GM18499 (cell line): ENCODE data around the gene PSME3.
"Not testable (repeated sequence)": the region's sequence is repeated elsewhere in the genome, so short reads cannot be mapped to it uniquely, and the experiment has no call there.

Source experiments
- ATAC-seq: cut with Tn5 transposase; IDR thresholded peaks from one replicate; pipeline ENCODE4 v1.9.1; 2021; ENCODE audit warnings: moderate number of reproducible peaks; ENCODE audit not compliant: insufficient read depth, unreplicated experiment

The PSME3 gene

DNA sequence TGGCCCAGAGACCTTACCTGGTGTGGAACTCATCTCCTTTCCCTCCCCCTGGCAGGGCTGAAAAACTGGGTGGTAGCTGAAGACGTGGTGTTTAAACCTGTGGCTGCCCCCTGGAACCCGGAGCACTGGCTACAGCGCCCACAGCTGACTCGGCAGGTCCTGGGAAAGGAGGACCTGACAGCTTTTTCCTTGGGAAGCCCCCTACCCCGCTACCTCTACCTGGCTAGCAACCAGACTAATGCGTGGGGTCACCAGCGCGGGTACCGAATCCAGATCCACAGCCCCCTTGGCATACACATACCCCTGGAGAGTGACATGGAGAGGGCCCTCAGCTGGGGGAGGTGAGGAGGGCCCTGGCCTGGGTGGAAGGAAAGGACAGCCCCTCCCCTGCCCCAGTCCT is 15.8 kb downstream of the PSME3 start:
- no peak for ATAC-seq

DNA sequence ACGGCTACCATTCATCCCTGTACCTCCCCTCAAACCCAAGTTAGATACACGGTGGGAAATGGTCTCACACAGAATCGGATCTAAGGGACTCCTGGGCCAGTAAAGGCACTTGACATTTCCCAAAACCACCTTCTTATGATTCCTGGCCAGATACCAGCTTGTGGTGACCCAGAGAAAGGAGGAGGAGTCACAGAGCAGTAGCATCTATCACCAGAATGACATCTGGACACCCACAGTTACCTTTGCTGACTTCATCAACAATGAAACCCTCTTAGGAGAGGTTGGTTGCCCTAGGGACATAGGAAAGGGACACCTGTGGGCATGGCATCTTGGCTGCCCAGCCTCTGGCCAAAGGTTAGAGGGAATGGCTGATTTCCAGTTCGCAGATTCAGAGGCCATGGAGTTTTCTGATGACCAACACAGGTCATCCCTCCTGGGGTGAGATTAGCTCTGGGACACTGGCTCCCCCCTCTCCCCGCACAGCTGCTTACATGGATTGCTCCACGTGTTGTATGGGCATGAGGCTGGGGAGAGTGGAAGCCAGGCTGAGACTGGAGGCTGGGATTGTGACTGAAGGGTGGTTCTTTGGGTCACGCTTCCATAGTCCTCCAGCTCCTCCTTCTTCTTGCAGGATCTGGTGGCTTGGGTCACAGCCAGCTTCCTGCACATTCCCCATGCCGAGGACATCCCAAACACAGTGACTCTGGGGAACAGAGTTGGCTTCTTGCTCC is 16.4 kb downstream of the PSME3 start:
- no peak for ATAC-seq

DNA sequence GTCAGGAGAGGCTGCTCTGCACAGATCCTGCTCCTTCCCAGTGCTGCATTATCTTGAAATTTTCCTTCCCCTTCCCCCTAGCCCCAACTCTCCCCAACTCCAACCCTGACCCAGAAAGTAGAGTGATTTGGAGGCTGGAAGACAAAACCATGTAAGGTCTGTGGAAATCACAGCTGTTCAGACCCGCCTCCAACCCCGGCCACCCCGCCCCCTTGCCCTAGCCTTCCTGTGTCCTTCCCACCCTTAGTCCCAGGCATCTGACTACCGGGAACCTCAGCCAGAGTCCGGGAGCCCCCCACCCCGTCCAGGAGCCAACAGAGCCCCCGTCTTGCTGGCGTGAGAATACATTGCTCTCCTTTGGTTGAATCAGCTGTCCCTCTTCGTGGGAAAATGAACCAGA is 17.8 kb downstream of the PSME3 start, which contains the start of gene AOC3:
TSS of gene AOC3 (plus strand) at position 246 of the 400 bp plus-strand sequence. CDS start at position 391, 145 bp downstream.
- ATAC-seq = no peak

DNA sequence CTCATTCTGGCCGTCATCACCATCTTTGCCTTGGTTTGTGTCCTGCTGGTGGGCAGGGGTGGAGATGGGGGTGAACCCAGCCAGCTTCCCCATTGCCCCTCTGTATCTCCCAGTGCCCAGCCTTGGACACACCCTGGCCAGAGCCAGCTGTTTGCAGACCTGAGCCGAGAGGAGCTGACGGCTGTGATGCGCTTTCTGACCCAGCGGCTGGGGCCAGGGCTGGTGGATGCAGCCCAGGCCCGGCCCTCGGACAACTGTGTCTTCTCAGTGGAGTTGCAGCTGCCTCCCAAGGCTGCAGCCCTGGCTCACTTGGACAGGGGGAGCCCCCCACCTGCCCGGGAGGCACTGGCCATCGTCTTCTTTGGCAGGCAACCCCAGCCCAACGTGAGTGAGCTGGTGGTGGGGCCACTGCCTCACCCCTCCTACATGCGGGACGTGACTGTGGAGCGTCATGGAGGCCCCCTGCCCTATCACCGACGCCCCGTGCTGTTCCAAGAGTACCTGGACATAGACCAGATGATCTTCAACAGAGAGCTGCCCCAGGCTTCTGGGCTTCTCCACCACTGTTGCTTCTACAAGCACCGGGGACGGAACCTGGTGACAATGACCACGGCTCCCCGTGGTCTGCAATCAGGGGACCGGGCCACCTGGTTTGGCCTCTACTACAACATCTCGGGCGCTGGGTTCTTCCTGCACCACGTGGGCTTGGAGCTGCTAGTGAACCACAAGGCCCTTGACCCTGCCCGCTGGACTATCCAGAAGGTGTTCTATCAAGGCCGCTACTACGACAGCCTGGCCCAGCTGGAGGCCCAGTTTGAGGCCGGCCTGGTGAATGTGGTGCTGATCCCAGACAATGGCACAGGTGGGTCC is 18.4 kb downstream of the PSME3 start:
- ATAC-seq = not testable (repeated sequence)

DNA sequence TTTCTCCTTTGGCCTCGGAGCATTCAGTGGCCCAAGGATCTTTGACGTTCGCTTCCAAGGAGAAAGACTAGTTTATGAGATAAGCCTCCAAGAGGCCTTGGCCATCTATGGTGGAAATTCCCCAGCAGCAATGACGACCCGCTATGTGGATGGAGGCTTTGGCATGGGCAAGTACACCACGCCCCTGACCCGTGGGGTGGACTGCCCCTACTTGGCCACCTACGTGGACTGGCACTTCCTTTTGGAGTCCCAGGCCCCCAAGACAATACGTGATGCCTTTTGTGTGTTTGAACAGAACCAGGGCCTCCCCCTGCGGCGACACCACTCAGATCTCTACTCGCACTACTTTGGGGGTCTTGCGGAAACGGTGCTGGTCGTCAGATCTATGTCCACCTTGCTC is 19.2 kb downstream of the PSME3 start:
- no peak for ATAC-seq

DNA sequence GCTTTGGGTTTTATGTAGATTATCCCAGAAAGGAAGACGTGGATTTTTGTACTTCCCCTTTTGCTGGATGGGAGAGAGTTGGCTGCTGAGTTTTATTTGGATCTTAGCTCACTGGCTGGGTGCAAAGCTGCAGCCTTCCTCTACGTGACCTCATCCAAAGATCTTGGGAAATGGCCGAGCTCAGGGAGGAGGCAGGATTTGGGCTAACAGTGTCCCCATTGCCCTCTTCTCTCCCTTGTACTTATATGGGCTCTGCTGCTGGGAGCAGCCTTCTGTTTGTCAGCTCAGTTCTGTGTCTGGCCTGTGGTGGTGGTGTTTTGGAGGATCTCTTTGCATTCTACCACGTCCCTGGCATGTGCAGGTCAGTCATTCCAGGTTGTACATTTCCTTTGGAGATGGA is 19.8 kb downstream of the PSME3 start:
- no peak for ATAC-seq

DNA sequence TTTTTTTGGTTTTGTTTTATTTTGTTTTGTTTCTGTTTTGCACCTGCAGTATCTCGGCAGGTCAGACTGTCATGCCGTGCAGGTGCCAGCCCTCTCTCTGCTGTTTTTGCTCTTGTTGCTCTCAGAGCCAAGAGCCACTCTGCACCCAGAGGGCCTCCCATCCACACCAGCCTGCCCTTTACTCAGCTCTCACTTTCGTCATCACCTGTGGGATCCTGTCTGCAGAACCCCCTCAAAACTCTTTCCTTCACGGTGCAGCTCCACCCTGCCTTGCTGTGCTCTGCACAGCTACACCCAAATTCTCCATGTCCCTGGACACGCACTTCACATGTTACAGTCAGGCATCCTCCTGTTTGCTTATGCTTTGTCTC is 20.4 kb downstream of the PSME3 start:
- no peak for ATAC-seq

DNA sequence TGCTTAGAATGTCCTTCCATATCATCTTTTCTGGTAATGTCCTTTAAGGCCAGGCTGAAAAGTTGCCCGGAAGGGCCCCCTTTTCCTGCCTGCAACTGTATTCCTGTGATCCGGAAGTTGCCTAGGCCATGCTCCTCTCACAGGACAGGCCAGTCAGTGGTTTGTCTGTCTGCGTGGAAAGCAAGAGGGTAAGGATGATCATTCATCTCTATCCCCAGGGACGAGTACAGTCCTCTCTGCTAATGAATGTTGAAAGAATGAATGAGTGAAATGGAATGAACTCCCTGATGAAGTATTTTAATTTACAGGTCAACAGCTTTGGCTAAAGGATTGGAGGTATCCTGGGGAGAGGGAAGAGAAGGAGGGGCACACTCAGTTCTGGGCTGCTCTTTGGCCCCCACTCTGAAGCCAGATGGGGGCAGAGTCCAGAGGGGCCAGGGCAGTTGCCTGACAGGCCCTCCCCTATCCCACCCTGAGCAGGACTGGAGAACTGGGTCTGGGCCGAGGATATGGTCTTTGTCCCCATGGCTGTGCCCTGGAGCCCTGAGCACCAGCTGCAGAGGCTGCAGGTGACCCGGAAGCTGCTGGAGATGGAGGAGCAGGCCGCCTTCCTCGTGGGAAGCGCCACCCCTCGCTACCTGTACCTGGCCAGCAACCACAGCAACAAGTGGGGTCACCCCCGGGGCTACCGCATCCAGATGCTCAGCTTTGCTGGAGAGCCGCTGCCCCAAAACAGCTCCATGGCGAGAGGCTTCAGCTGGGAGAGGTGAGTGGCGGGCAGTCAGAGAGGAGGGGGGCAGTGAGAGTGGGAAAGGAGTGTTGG is 21.0 kb downstream of the PSME3 start:
- ATAC-seq = no peak

DNA sequence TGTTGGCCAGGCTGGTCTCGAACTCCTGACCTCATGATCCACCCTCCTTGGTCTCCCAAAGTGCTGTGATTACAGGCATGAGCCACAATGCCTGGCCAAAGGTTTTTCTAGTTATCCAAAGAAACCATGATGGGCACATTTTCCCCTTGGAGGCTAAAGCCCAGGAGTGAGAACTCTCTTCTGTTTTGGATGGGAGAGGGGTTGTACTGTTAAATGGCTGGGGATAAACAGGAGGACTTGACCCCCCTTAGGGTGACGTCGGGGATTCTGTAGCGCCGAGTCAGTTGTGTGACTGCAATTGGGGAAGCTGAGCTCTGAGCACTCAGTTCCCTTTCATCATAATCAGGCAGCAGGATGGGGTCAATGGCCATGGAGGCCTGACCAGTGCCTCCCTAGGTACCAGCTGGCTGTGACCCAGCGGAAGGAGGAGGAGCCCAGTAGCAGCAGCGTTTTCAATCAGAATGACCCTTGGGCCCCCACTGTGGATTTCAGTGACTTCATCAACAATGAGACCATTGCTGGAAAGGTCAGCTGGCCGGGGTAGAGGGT is 21.9 kb downstream of the PSME3 start:
- ATAC-seq = no peak

DNA sequence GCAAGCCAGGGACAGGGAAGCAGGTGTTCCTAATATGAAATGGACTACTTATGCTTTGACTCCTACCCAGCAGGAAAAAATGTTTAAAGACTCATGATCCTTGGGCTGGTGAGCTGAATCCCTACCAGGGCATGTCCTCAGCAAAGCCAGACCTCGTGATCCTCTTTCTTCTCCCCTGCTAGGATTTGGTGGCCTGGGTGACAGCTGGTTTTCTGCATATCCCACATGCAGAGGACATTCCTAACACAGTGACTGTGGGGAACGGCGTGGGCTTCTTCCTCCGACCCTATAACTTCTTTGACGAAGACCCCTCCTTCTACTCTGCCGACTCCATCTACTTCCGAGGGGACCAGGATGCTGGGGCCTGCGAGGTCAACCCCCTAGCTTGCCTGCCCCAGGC is 22.9 kb downstream of the PSME3 start:
- not testable (repeated sequence) for ATAC-seq

DNA sequence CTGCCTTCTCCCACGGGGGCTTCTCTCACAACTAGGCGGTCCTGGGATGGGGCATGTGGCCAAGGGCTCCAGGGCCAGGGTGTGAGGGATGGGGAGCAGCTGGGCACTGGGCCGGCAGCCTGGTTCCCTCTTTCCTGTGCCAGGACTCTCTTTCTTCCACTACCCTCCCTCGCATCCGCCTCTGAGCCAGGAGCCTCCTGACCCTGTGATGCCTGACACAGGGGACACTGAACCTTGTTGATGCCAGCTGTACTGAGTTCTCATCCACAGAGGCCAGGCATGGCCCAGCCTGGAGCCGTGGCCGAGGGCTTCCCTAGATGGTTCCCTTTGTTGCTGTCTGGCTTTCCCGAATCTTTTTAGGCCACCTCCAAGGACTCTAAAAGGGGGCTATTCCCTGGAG is 23.3 kb downstream of the PSME3 start:
- ATAC-seq = not testable (repeated sequence)

DNA sequence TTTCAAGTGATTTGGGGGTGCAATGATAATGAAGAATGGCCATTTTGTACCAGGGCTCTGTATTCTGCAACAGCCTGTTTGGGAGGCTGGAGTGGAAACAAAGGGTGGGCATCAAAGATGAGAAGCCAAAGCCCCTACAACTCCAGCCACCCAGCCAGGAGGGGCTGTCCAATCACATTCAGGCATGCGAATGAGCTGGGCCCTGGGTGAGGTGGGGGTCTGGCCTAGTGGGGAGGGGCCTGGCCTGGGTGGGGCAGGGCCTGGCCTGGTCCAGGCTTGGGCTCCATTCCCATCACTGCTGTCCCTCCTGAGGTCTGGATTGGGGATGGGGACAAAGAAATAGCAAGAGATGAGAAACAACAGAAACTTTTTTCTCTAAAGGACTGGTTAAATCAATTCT is 24.2 kb downstream of the PSME3 start:
- no peak for ATAC-seq

DNA sequence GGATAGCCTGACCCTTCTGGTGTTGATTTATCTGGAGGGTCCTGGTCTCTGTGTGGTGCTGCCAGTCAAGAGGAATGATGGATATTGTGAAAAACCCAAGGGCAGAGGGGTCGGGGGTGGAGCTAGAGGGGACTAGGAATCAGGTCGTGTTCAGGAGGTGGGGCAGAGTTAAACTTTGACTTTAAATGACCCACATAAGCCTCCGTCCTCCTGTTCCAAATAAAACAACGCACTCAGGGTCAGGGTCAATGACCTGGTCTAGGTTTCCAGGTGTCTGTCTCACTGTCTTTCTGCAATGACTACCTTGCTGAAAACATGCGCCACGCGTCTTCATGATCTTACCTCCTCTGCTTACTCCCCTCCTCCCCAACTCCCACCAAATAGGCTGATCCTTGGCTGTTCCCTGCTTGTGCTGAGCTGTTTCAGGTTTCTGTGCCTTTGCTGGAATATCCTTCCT is 32.5 kb downstream of the PSME3 start:
- no peak for ATAC-seq

DNA sequence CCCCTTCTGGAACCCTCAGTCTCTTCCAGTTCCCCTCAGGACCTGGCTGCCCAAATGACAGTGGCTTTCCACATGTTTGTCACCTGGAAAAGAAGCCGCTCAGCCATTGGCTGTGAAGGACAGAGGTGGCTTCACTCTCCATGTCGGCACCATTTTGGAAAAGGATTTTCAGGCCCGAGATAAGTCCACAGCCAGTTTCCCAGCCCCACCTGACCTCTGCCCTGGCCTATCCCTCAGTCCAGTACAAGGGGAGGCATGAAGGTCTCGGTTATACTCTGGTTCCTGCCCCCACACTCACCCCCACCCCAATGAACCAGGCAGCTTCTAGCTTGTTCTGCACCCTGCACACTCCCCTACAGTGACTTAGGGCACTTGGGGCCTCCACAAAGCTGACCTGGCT is 33.0 kb downstream of the PSME3 start:
- no peak for ATAC-seq

DNA sequence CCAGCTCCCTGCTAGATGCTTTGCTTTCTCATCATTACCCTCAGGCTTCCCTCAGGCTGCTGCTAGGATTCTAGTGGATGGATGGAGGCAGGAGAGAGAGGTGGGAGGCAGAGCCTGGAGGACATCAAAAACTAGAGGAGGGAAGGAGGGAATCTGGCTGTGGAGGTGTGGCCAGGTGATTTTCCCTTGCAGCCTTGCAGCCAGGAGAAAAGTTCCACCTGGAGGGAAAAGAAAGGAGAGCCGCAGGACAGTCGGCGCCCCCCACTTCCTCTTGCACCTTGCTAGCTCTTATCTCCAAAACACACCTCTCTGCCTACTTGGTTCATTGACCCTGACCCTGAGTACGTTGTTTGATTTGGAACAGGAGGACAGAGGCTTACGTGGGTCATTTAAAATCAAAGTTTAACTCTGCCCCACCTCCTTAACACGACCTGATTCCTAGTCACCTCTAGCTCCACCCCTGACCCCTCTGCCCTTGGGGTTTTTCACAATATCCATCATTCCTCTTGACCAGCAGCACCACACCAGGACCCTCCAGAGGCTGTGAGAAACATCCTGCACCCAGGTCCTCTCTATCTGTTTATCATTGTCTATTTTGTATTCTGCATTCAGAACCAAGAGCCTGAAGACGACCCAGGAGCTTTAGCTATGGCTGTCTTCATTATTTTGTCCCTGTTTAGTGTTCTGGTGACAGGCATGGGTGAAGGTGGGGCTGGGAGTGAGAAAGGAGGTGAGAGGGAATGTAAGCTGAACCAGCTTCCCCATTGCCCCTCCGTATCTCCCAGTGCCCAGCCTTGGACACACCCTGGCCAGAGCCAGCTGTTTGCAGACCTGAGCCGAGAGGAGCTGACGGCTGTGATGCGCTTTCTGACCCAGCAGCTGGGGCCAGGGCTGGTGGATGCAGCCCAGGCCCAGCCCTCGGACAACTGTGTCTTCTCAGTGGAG is 33.7 kb downstream of the PSME3 start:
- no peak for ATAC-seq

DNA sequence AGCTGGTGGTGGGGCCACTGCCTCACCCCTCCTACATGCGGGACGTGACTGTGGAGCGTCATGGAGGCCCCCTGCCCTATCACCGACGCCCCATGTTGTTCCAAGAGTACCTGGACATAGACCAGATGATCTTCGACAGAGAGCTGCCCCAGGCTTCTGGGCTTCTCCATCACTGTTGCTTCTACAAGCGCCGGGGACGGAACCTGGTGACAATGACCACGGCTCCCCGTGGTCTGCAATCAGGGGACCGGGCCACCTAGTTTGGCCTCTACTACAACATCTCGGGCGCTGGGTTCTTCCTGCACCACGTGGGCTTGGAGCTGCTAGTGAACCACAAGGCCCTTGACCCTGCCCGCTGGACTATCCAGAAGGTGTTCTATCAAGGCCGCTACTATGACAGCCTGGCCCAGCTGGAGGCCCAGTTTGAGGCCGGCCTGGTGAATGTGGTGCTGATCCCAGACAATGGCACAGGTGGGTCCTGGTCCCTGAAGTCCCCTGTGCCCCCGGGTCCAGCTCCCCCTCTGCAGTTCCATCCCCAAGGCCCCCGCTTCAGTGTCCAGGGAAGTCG is 34.6 kb downstream of the PSME3 start:
- not testable (repeated sequence) for ATAC-seq

DNA sequence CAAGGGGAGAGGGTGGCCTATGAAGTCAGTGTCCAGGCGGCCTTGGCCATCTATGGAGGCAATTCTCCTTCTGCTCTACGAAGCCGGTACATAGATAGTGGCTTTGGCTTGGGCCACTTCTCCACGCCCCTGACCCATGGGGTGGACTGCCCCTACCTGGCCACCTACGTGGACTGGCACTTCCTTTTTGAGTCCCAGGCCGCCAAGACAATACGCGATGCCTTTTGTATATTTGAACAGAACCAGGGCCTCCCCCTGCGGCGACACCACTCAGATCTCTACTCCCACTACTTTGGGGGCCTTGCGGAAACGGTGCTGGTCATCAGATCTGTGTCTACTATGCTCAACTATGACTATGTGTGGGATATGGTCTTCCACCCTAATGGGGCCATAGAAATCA is 35.1 kb downstream of the PSME3 start:
- ATAC-seq = no peak

DNA sequence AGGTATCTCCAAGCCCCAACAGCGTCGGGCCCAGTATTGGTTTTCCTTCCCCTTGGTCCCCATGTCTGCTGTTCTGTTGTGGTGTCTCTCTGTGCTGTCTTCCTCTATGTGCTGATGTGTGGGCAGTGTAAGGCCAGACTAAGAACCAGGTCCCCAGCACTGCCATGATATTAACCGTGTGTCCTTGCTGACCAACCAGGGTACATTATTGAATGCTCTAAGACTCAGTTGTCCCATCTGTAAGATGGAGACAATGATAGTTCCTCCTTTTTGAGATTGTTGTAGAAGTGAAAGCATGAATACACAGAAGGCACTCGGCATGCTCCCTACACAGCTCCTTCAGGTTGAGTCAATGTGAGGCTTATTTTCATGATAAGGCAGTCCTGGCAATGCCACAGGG is 38.5 kb downstream of the PSME3 start:
- no peak for ATAC-seq
